ENCODE results near the gene ORC4. TPM values are rescaled to one million over a fixed set of nuclear protein-coding genes. Genes with fewer than 3 reads are reported as not detected.

ORC4 gene
- total RNA-seq, 1 donor from 2014 or later, result 16.2 TPM

DNA sequence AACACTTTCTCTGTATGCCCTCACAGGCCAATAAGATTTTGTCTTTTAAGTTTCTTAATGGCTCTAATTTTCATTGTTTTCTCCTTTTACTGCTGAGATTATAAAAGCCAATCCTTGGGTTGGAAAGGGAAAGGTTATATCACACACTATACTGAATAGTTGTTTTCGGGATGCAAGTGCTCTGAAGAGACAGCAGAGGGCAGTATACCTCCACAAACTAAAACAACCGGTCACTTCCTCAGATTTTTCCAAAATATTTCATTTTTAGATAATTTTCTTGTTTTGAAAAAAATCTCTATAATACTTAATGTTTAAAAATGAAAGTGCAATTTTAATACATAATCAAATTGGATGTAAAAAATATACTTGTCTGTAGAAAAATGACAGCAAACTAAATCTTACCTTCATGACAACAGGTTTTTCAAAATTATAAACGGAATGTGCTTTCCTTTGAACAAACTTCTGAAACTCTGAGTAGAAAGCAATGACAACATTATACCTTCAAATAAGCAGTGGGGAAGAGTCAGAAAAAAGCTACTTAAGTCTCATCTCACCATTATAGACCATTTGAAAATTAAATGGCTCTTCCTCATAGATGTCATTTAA, 82.7 kb downstream of the ORC4 start:
- DNase-seq (ENCODE audit: low spot score) (no peak), ATAC-seq (peak; percentile 86)

DNA sequence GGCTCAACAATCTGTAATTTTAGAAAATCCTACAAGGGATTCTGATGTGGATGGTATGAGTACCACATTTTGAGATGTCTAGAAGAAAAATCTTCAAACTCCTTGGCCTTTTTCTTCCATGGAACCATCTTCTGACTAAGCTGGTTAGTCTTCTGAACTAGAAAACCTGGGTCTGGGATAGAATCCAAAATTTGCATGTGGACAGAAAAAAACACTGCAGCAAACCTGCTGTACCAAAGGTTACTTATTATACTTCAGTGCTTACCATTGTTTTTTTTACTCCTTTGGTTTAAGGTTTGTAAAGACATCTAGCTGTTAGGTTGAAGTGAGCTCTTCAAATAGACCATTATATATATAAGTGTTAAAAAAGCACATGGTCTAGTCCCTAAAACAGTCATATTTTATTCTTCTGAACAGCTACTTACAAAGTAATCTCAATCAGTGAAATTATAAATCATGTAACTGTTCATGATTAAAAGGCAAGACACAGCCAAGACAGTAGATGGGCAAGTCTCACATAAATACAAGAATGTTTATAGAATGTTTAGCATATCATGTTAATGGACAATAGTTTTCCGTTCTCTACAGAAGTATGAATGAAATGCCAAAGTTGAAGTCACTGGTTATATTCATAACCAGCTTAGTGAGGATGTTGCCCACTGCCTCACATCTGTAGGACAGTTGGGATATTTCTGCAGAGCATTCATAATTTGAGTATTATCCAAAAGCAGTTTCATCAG, 85.5 kb downstream of the ORC4 start:
- DNase-seq (ENCODE audit: low spot score), result no peak
- peak; percentile 68 for ATAC-seq

DNA sequence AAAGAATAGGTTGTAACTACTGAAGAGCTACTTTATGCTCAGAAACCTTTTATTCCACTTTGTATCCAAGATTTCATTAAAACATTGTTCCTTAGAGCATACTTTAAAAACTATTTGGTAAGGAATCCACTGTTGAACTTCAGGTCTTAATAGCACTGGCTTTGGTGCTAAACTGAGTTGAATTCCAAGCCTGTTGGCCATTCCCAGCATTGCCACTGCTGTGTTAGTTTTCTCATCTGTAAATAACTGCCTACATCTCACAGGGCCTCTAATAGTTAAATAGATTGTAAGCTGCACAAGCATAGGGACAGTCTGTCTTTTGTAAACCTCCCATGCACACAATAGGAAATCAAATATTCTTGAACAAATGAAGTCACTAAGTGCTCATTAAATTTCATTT, 86.6 kb downstream of the ORC4 start:
- DNase-seq (ENCODE audit: low spot score) (no peak), ATAC-seq (no peak)

GRCh38 chr2:147927053-147927588, 93.4 kb downstream of the ORC4 start:
- DNase-seq (ENCODE audit: low spot score) (peak; percentile 49), ATAC-seq (peak; percentile 95)

DNA sequence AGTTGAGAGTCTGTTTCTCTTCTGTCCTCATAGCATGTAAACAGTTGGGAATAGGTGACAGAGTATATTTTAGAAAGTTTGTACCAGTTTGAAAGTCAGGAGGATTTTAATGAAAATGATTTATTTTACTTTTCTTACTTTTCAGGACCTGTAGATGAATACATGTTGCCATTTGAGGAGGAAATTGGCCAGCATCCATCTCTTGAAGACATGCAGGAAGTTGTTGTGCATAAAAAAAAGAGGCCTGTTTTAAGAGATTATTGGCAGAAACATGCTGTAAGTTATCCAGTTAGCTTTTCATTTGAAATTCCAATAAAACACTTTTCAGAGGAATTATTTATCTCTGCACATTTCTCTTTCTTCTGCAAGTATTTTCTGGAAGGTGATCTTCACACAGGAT, 94.7 kb downstream of the ORC4 start:
- DNase-seq (ENCODE audit: low spot score) (no peak), ATAC-seq (no peak)

GRCh38 chr2:147924647-147925046, 95.9 kb downstream of the ORC4 start:
- DNase-seq (ENCODE audit: low spot score), result no peak
- ATAC-seq, result no peak

GRCh38 chr2:147923846-147924245, 96.7 kb downstream of the ORC4 start:
- ATAC-seq (no peak), DNase-seq (ENCODE audit: low spot score) (no peak)

DNA sequence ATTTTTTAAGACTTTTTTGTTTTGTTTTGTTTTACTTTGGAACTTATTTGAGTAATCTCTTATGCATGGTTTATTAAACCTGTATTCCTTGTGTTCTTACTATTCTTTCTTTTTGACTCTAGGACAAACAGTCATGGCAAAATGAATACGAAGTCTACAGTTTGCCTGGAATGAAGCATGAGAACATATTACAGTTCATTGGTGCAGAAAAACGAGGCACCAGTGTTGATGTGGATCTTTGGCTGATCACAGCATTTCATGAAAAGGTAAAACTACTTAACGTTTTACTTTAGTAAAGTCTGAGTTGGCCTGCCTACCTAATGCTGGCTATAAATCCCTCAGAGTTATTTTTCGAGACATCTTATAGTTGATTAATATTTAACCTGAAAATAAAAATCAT, 103.4 kb downstream of the ORC4 start:
- ATAC-seq (no peak), DNase-seq (ENCODE audit: low spot score) (no peak)

DNA sequence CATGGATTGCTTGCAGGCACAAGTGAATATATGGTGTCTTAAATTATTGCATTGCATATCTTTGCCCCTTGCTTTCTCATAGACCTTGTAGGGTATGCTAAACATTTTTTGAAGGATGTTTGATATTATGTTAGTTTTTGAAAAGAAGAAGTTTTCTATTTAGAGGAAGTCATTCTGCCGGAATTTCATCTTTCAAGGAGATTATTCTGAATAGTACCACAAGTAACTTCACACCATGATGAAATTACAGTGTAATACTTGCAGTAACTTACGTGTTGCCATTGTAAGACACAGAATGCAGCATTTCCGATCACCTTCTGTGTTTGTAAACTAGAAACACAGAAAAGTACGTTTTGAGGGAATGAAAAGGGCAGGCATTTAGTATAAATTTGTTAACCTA, 103.8 kb downstream of the ORC4 start:
- ATAC-seq (no peak), DNase-seq (ENCODE audit: low spot score) (no peak)

GRCh38 chr2:147916067-147916466, 104.5 kb downstream of the ORC4 start:
- ATAC-seq (no peak), DNase-seq (ENCODE audit: low spot score) (no peak)

GRCh38 chr2:147913701-147914480, 106.6 kb downstream of the ORC4 start:
- DNase-seq (ENCODE audit: low spot score) (no peak), ATAC-seq (no peak)

GRCh38 chr2:147910990-147911473, 109.5 kb downstream of the ORC4 start:
- ATAC-seq, result peak; percentile 87
- DNase-seq (ENCODE audit: low spot score), result no peak

- DNase-seq (ENCODE audit: low spot score) (no peak), ATAC-seq (no peak)
Observed at GRCh38 chr2:147909178-147909577, 111.4 kb downstream of the ORC4 start.

GRCh38 chr2:147904051-147904450, 116.5 kb downstream of the ORC4 start:
- ATAC-seq (no peak), DNase-seq (ENCODE audit: low spot score) (no peak)

GRCh38 chr2:147888680-147889079, 131.9 kb downstream of the ORC4 start:
- no peak for DNase-seq (ENCODE audit: low spot score)

GRCh38 chr2:147886136-147886535, 134.4 kb downstream of the ORC4 start:
- ATAC-seq (no peak), DNase-seq (ENCODE audit: low spot score) (no peak)

More at GRCh38 chr2:147888680-147889079, 131.9 kb downstream of the ORC4 start:
- no peak for ATAC-seq

DNA sequence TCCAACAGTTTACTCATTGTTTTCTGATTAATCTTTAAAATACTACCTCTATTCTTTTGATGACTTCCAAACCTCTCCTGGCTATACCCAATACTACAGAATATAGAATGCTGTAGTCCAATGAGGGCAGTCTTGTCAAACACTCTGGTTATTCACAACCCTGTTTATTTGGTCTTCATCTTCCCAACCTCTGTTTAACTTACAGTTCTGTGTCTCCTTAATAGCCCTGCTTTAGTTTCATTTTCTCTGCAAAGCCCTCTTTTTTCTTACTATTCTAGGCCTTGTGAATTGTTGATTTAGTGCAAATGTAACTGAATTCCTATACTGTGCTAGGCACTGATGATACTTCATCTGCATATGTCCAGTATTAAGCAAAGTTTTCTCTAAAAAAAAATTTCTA, 135.7 kb downstream of the ORC4 start:
- DNase-seq (ENCODE audit: low spot score) (no peak), ATAC-seq (peak; percentile 39)

- ATAC-seq (no peak), DNase-seq (ENCODE audit: low spot score) (no peak)
Observed at GRCh38 chr2:147882631-147883030, 137.9 kb downstream of the ORC4 start.
